EL (cell line): Measurements from ENCODE around the gene ZMIZ1.

Experiments
- DNase-seq: peaks from one replicate; pipeline ENCODE4 v3.0.0-alpha.2; 2016

Gene ZMIZ1

GRCh38 chr10:79052291-79053080 lies 16.3 kb upstream of the ZMIZ1 start:
- DNase-seq = no peak

- no peak for DNase-seq
Measured at GRCh38 chr10:79053081-79053434, 15.7 kb upstream of the ZMIZ1 start.

- no peak for DNase-seq
Measured at GRCh38 chr10:79053481-79054202, 15.1 kb upstream of the ZMIZ1 start.

GRCh38 chr10:79054203-79055099 lies 14.3 kb upstream of the ZMIZ1 start:
- no peak for DNase-seq

- no peak for DNase-seq
Measured at GRCh38 chr10:79055100-79055782, 13.5 kb upstream of the ZMIZ1 start.

GRCh38 chr10:79055892-79056291 lies 12.9 kb upstream of the ZMIZ1 start:
- no peak for DNase-seq

- no peak for DNase-seq
Measured at GRCh38 chr10:79056361-79056735, 12.4 kb upstream of the ZMIZ1 start.

GRCh38 chr10:79056736-79057391 lies 11.9 kb upstream of the ZMIZ1 start:
- no peak for DNase-seq

GRCh38 chr10:79057481-79058275 lies 11.1 kb upstream of the ZMIZ1 start:
- no peak for DNase-seq

- no peak for DNase-seq
Measured at GRCh38 chr10:79058899-79059841, 9.6 kb upstream of the ZMIZ1 start.

- no peak for DNase-seq
Measured at GRCh38 chr10:79059859-79060379, 8.8 kb upstream of the ZMIZ1 start.

- DNase-seq = no peak
Measured at GRCh38 chr10:79060641-79061255, 8.0 kb upstream of the ZMIZ1 start.

- no peak for DNase-seq
Measured at GRCh38 chr10:79061441-79062315, 7.1 kb upstream of the ZMIZ1 start.

GRCh38 chr10:79063071-79063491 lies 5.7 kb upstream of the ZMIZ1 start:
- DNase-seq = no peak

- no peak for DNase-seq
Measured at GRCh38 chr10:79063661-79064492, 4.9 kb upstream of the ZMIZ1 start.

GRCh38 chr10:79065091-79065551 lies 3.6 kb upstream of the ZMIZ1 start:
- DNase-seq = no peak

GRCh38 chr10:79065853-79066252 lies 2.9 kb upstream of the ZMIZ1 start:
- DNase-seq = no peak
